Limb (tissue), 2 donors: ENCODE results near the gene ZNF888.
"Not testable (repeated sequence)": the region's sequence is repeated elsewhere in the genome, so short reads cannot be mapped to it uniquely, and the experiment has no call there.

Experiments used
- DNase-seq, 2 donors: peaks; one replicate each; pipeline ENCODE4 v3.0.0-alpha.2; 2016; ENCODE audit errors: extremely low spot score in 2 of 2

The ZNF888 gene

DNA sequence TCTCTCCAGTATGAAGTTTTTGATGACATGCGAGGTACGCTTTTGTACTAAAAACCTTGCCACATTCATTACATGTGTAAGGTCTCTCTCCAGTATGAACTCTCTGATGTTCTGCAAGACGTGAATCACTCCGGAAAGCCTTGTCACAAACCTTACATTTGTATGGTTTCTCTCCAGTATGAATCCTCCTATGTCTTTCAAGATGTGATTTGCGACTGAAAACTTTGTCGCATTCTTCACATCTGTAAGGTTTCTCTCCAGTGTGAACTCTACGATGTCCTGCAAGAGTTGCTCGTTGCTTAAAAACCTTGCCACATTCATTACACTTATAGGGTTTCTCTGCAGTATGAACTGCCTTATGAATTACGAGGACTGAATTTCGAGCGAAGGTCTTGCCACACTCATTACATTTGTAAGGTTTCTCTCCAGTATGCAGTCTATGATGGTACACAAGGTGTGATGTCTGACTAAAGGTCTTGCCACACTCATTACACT is 42.3 kb downstream of the ZNF888 start:
- DNase-seq: no peak

- not testable (repeated sequence) for DNase-seq
These were observed 50.2 kb downstream of the ZNF888 start for GRCh38 chr19:52872996-52873395.

DNA sequence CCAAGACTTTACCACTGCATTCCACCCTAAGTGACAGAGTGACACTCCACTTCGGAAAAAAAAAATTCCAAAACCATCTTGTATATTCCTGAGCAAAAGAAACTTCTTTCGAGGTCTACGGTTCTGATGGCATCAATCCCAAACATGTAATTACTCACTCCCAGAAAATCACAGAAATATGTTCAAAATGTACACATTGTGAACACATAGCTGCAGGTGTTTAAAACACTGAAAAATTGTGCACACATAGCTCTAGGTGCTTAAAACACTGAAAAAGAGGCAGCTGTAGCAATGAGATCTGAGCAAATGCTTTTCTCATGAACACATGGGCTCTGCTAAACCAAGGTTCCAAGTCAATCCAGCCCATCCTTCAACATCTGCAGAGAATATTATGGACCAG is 51.8 kb downstream of the ZNF888 start:
- no peak for DNase-seq

- not testable (repeated sequence) for DNase-seq
These were observed 55.2 kb downstream of the ZNF888 start for GRCh38 chr19:52868031-52868430.

- peak; percentile 37 to 69 for DNase-seq
These were observed 65.6 kb downstream of the ZNF888 start, which contains the start of gene ZNF468 for GRCh38 chr19:52857378-52858191. Gene ZNF468 (minus strand): TSS chr19:52857619. CDS start chr19:52854272, 3,347 bp downstream.

- DNase-seq: peak in 1 of 2 donors; percentile 2
These were observed 66.5 kb downstream of the ZNF888 start for GRCh38 chr19:52856540-52857377.
